Neuronal stem cell (in vitro differentiated cells): ENCODE results near the gene CDC6.
"Not testable (repeated sequence)": the region's sequence is repeated elsewhere in the genome, so short reads cannot be mapped to it uniquely, and the experiment has no call there.

Experiments
- DNase-seq: peaks from one replicate; pipeline ENCODE4 v3.0.0-alpha.2; 2013; ENCODE audit warnings: low spot score
- H2AFZ ChIP-seq: one replicate; pipeline ENCODE4 v1.6.1; 2013; ENCODE audit warnings: mild to moderate bottlenecking, low read length, inconsistent platforms
- H2AK5ac ChIP-seq: 2 replicates; pipeline ENCODE4 v1.6.1; 2013; ENCODE audit warnings: low read depth, mild to moderate bottlenecking, inconsistent platforms, low read length, moderate library complexity, mixed read lengths
- H2BK120ac ChIP-seq: 2 replicates; pipeline ENCODE4 v1.6.1; 2013; ENCODE audit warnings: low read depth, mild to moderate bottlenecking, inconsistent platforms, low read length, moderate library complexity, mixed read lengths
- H2BK12ac ChIP-seq: one replicate; pipeline ENCODE4 v1.6.1; 2013; ENCODE audit warnings: low read length, inconsistent platforms
- H2BK15ac ChIP-seq: 2 replicates; pipeline ENCODE4 v1.6.1; 2013; ENCODE audit warnings: mild to moderate bottlenecking, low read length, inconsistent platforms, mixed read lengths
- H2BK5ac ChIP-seq: one replicate; pipeline ENCODE4 v1.6.1; 2013; ENCODE audit warnings: inconsistent platforms, mild to moderate bottlenecking, low read length, moderate library complexity
- H3K14ac ChIP-seq: one replicate; pipeline ENCODE4 v1.6.1; 2013; ENCODE audit warnings: low read length, inconsistent platforms
- H3K18ac ChIP-seq: 2 replicates; pipeline ENCODE4 v1.6.1; 2013; ENCODE audit warnings: low read length, inconsistent platforms
- H3K23ac ChIP-seq: 2 replicates; pipeline ENCODE4 v1.6.1; 2013; ENCODE audit warnings: low read depth, mild to moderate bottlenecking, mixed read lengths, low read length, inconsistent platforms; ENCODE audit not compliant: poor library complexity
- H3K27ac ChIP-seq: replicated peaks from 3 replicates; pipeline ENCODE4 v1.5.1; 2013; ENCODE audit warnings: low read length, inconsistent platforms
- H3K27me3 ChIP-seq, 3 experiments: 2 replicates each; pipeline ENCODE4 v1.6.1; 2013; ENCODE audit warnings: low read length in 3 of 3, mild to moderate bottlenecking in 2 of 3, inconsistent platforms in 1 of 3, low read depth in 1 of 3, mixed read lengths in 1 of 3, moderate library complexity in 1 of 3; ENCODE audit not compliant: control insufficient read depth in 3 of 3, insufficient read depth in 3 of 3
- H3K36me3 ChIP-seq, 2 donors: replicated peaks in 1 of 2; 2 replicates each; pipeline ENCODE4 v1.6.1; 2013; ENCODE audit warnings: low read length in 2 of 2; ENCODE audit not compliant: control insufficient read depth in 2 of 2, insufficient read depth in 2 of 2
- H3K4ac ChIP-seq: 2 replicates; pipeline ENCODE4 v1.6.1; 2013; ENCODE audit warnings: inconsistent platforms, mild to moderate bottlenecking, low read length, moderate library complexity
- H3K4me1 ChIP-seq, 2 donors: 1 replicate in 1 of 2; 2 replicates in 1 of 2; pipeline ENCODE4 v1.6.1; 2013; ENCODE audit warnings: low read length in 2 of 2, low read depth in 1 of 2; ENCODE audit not compliant: control insufficient read depth in 2 of 2, insufficient read depth in 1 of 2
- H3K4me2 ChIP-seq: one replicate; pipeline ENCODE4 v1.6.1; 2013; ENCODE audit warnings: mild to moderate bottlenecking, low read length, inconsistent platforms; ENCODE audit not compliant: insufficient read depth, poor library complexity, severe bottlenecking
- H3K4me3 ChIP-seq, 2 donors: 2 replicates each; pipeline ENCODE4 v1.5.1; 2013; ENCODE audit warnings: low read length in 2 of 2, mild to moderate bottlenecking in 2 of 2, inconsistent platforms in 1 of 2, moderate library complexity in 1 of 2
- H3K79me1 ChIP-seq: one replicate; pipeline ENCODE4 v1.6.1; 2013; ENCODE audit warnings: low read depth, mild to moderate bottlenecking, inconsistent platforms, low read length, moderate library complexity
- H3K9ac ChIP-seq: one replicate; pipeline ENCODE4 v1.6.1; 2013; ENCODE audit warnings: mild to moderate bottlenecking, low read depth, low read length, inconsistent platforms; ENCODE audit not compliant: poor library complexity
- H3K9me3 ChIP-seq, 2 donors: replicated peaks in 1 of 2; 2 replicates each; pipeline versions ENCODE3 to v1.6.1; 2013; ENCODE audit warnings: low read length in 2 of 2, mild to moderate bottlenecking in 2 of 2, inconsistent platforms in 1 of 2, low read depth in 1 of 2, mixed read lengths in 1 of 2, moderate library complexity in 1 of 2; ENCODE audit not compliant: control insufficient read depth in 2 of 2, insufficient read depth in 1 of 2
- H4K8ac ChIP-seq: one replicate; pipeline ENCODE4 v1.6.1; 2013; ENCODE audit warnings: low read depth, mild to moderate bottlenecking, inconsistent platforms, low read length, moderate library complexity
- H4K91ac ChIP-seq: one replicate; pipeline ENCODE4 v1.6.1; 2013; ENCODE audit warnings: low read length, low read depth, mild to moderate bottlenecking, inconsistent platforms; ENCODE audit not compliant: poor library complexity
- WGBS, 2 donors: extraction: QIAGEN DNeasy Blood & Tissue Kit; methylation state at CpG; one replicate each; pipeline ENCODE4 v1.1.7; 2013; ENCODE audit warnings: missing lambda C conversion rate in 2 of 2, mixed read lengths in 1 of 2; ENCODE audit not compliant: insufficient read length in 2 of 2, insufficient replicate concordance in 1 of 2; ENCODE audit errors: extremely low coverage in 2 of 2; 5-methylcytosine and 5-hydroxymethylcytosine counted together

The CDC6 gene

GRCh38 chr17:40299159-40299757, 11.6 kb downstream of the CDC6 start:
- H2BK120ac ChIP-seq, H3K9ac ChIP-seq, H3K4me3 ChIP-seq, H3K18ac ChIP-seq, H2AFZ ChIP-seq, H3K27ac ChIP-seq, H3K14ac ChIP-seq, H4K8ac ChIP-seq, H3K4me1 ChIP-seq, H4K91ac ChIP-seq, H2BK15ac ChIP-seq, DNase-seq, H3K4me2 ChIP-seq, H3K9me3 ChIP-seq, H3K23ac ChIP-seq, H3K79me1 ChIP-seq, H2BK12ac ChIP-seq, H2BK5ac ChIP-seq, H3K27me3 ChIP-seq, H2AK5ac ChIP-seq, H3K4ac ChIP-seq: not testable (repeated sequence)
- peaks cover 35 to 98% of the 10 kb centered on the region in 2 donors for H3K36me3 ChIP-seq
- WGBS, 2 donors, result no CpG with 5 or more reads among the region's 7 CpGs

- H2BK5ac ChIP-seq, result no peak overlapping the region
- peaks cover under 1 to 4% of the 10 kb centered on the region in 2 donors for H3K4me1 ChIP-seq
- no peak overlapping the region for H4K91ac ChIP-seq
- H2BK12ac ChIP-seq, result no peak overlapping the region
- no peak overlapping the region for H2BK15ac ChIP-seq
- no peak overlapping the region for H3K9ac ChIP-seq
- no peak overlapping the region for H4K8ac ChIP-seq
- no peak for DNase-seq
- no peak overlapping the region for H3K4ac ChIP-seq
- WGBS, 2 donors, result no CpG with 5 or more reads among the region's 4 CpGs
- H2AK5ac ChIP-seq, result no peak overlapping the region
- no peaks in the 10 kb centered on the region for H3K9me3 ChIP-seq
- no peak overlapping the region for H3K4me3 ChIP-seq
- H3K14ac ChIP-seq, result no peak overlapping the region
- no peak overlapping the region for H2BK120ac ChIP-seq
- H3K27me3 ChIP-seq, result no peaks in the 10 kb centered on the region
- no peak overlapping the region for H3K27ac ChIP-seq
- H3K36me3 ChIP-seq, result peaks cover 25 to 83% of the 10 kb centered on the region in 2 donors
- H2AFZ ChIP-seq, result no peak overlapping the region
- H3K23ac ChIP-seq, result no peak overlapping the region
- H3K18ac ChIP-seq, result no peak overlapping the region
- no peak overlapping the region for H3K4me2 ChIP-seq
- no peaks in the 10 kb centered on the region for H3K79me1 ChIP-seq
Measured at GRCh38 chr17:40301315-40301714, 13.6 kb downstream of the CDC6 start.

- Histone ChIP-seq H4K8ac (no peak overlapping the region), H3K27me3 (no peaks in the 10 kb centered on the region), H3K9ac (no peak overlapping the region), H2AK5ac (no peak overlapping the region), H3K18ac (no peak overlapping the region), H2BK15ac (no peak overlapping the region), H3K4me2 (no peak overlapping the region), H4K91ac (no peak overlapping the region), H2BK5ac (no peak overlapping the region), H3K14ac (no peak overlapping the region), H2BK120ac (no peak overlapping the region), H3K27ac (peak overlapping the region; percentile 7), H3K4me3 (no peak overlapping the region), H3K4me1 (peaks cover 16 to 18% of the 10 kb centered on the region in 2 donors), H3K36me3 (peaks cover 22 to 65% of the 10 kb centered on the region in 2 donors), H3K9me3 (no peaks in the 10 kb centered on the region), H3K4ac (no peak overlapping the region), H2BK12ac (no peak overlapping the region), H2AFZ (no peak overlapping the region), H3K23ac (no peak overlapping the region), H3K79me1 (no peaks in the 10 kb centered on the region)
- no peak for DNase-seq
- no CpG with 5 or more reads among the region's 4 CpGs for WGBS, 2 donors
Measured at GRCh38 chr17:40303009-40303657, 15.5 kb downstream of the CDC6 start.

GRCh38 chr17:40303708-40304551, 16.3 kb downstream of the CDC6 start:
- no peak overlapping the region for H4K8ac ChIP-seq
- no peaks in the 10 kb centered on the region for H3K79me1 ChIP-seq
- no peak overlapping the region for H2BK5ac ChIP-seq
- peaks cover 22 to 57% of the 10 kb centered on the region in 2 donors for H3K36me3 ChIP-seq
- no peaks in the 10 kb centered on the region for H3K27me3 ChIP-seq
- H3K4me1 ChIP-seq, result peaks cover 17 to 21% of the 10 kb centered on the region in 2 donors
- H3K4ac ChIP-seq, result no peak overlapping the region
- no peak overlapping the region for H2BK120ac ChIP-seq
- no peak overlapping the region for H2AK5ac ChIP-seq
- H2BK15ac ChIP-seq, result no peak overlapping the region
- no CpG with 5 or more reads among the region's 5 CpGs for WGBS, 2 donors
- no peak overlapping the region for H3K18ac ChIP-seq
- H3K14ac ChIP-seq, result no peak overlapping the region
- H3K4me3 ChIP-seq, result no peak overlapping the region
- no peak overlapping the region for H4K91ac ChIP-seq
- DNase-seq, result no peak
- no peaks in the 10 kb centered on the region for H3K9me3 ChIP-seq
- no peak overlapping the region for H3K27ac ChIP-seq
- no peak overlapping the region for H2BK12ac ChIP-seq
- H3K4me2 ChIP-seq, result no peak overlapping the region
- no peak overlapping the region for H3K23ac ChIP-seq
- no peak overlapping the region for H3K9ac ChIP-seq
- H2AFZ ChIP-seq, result no peak overlapping the region
